Dermis blood vessel endothelial cell (primary cell): Measurements from ENCODE around the gene OSBPL2. TPM values are rescaled to one million over a fixed set of nuclear protein-coding genes. Genes with fewer than 3 reads are reported as not detected.

ENCODE experiments used
- DNase-seq: peaks from one replicate; pipeline ENCODE4 v3.0.0; 2010
- total RNA-seq: library from RNA; depleted of rRNA; stranded (reverse); fragments of >200 nt; gene quantifications from 2 replicates; pipeline ENCODE4 v1.2.3, GENCODE V29; 2014

OSBPL2 gene
- total RNA-seq, 1 donor from 2014 or later = 35.7 TPM

- DNase-seq = no peak
Measured at GRCh38 chr20:62262064-62262463, 23.7 kb downstream of the OSBPL2 start.

GRCh38 chr20:62263396-62263795 is 25.1 kb downstream of the OSBPL2 start:
- DNase-seq = no peak

- no peak for DNase-seq
Measured at GRCh38 chr20:62265365-62265764, 27.0 kb downstream of the OSBPL2 start.

GRCh38 chr20:62266340-62266739 is 28.0 kb downstream of the OSBPL2 start:
- DNase-seq = peak; percentile 23

GRCh38 chr20:62266851-62267250 is 28.5 kb downstream of the OSBPL2 start:
- DNase-seq = no peak

- no peak for DNase-seq
Measured at GRCh38 chr20:62267543-62267942, 29.2 kb downstream of the OSBPL2 start.

GRCh38 chr20:62268228-62268900 is 30.0 kb downstream of the OSBPL2 start:
- DNase-seq = no peak

GRCh38 chr20:62269378-62269777 is 31.1 kb downstream of the OSBPL2 start:
- no peak for DNase-seq

GRCh38 chr20:62269871-62270270 is 31.6 kb downstream of the OSBPL2 start:
- no peak for DNase-seq

- DNase-seq = no peak
Measured at GRCh38 chr20:62272200-62272599, 33.9 kb downstream of the OSBPL2 start.

- DNase-seq = no peak
Measured at GRCh38 chr20:62273416-62273815, 35.1 kb downstream of the OSBPL2 start.

- no peak for DNase-seq
Measured at GRCh38 chr20:62274332-62274950, 36.1 kb downstream of the OSBPL2 start.

GRCh38 chr20:62275219-62275618 is 36.9 kb downstream of the OSBPL2 start:
- no peak for DNase-seq

GRCh38 chr20:62276439-62276838 is 38.1 kb downstream of the OSBPL2 start:
- DNase-seq = no peak

- DNase-seq = no peak
Measured at GRCh38 chr20:62277253-62277652, 38.9 kb downstream of the OSBPL2 start.

- no peak for DNase-seq
Measured at GRCh38 chr20:62280303-62280702, 42.0 kb downstream of the OSBPL2 start.

GRCh38 chr20:62281161-62281933 is 43.0 kb downstream of the OSBPL2 start:
- no peak for DNase-seq

GRCh38 chr20:62282103-62282502 is 43.8 kb downstream of the OSBPL2 start:
- DNase-seq = no peak

GRCh38 chr20:62282877-62283503 is 44.7 kb downstream of the OSBPL2 start:
- DNase-seq = peak; percentile 20

GRCh38 chr20:62284448-62284847 is 46.1 kb downstream of the OSBPL2 start:
- peak; percentile 23 for DNase-seq

GRCh38 chr20:62285151-62285550 is 46.8 kb downstream of the OSBPL2 start:
- peak; percentile 51 for DNase-seq

- DNase-seq = peak; percentile 100
Measured at GRCh38 chr20:62285722-62286121, 47.4 kb downstream of the OSBPL2 start.

GRCh38 chr20:62286493-62287064 is 48.3 kb downstream of the OSBPL2 start:
- peak; percentile 40 for DNase-seq
